Endothelial cell of umbilical vein (primary cell): ENCODE measurements around the gene NUDT14. TPM values are rescaled to one million over a fixed set of nuclear protein-coding genes. Genes with fewer than 3 reads are reported as not detected.

Experiments
- Bru-seq: library from RNA; stranded (reverse); fragments of 400-500 nt; gene quantifications from one replicate; lab custom pipeline; 2021; lab: Mats Ljungman, UMichigan
- BruChase-seq, 2 experiments: library from RNA; stranded (reverse); fragments of 400-500 nt; gene quantifications; one replicate each; lab custom pipeline; 2021; lab: Mats Ljungman, UMichigan
- BruUV-seq: library from RNA; stranded (reverse); fragments of 400-500 nt; replicated peaks from 2 replicates; lab custom pipeline; 2021; lab: Mats Ljungman, UMichigan
- CTCF ChIA-PET: fragments of 300-600, 350-600 bp; sonication (Branson Sonifier 250); formaldehyde crosslinking; loops from one replicate; lab custom pipeline; 2021; ENCODE audit warnings: antibody characterized with exemption, inconsistent platforms; lab: Charles Lee
- POLR2A ChIA-PET: fragments of 300-600, 350-600 bp; sonication (Branson Sonifier 250); formaldehyde crosslinking; loops from one replicate; lab custom pipeline; 2021; ENCODE audit warnings: antibody characterized with exemption, inconsistent platforms; lab: Charles Lee
- DNase-seq: peaks from one replicate; pipeline ENCODE4 v3.0.0-alpha.2; 2011; ENCODE audit warnings: low read depth, low spot score
- FAIRE-seq: peaks from 2 replicates; lab custom pipeline; 2011; peaks lifted over from hg19 to GRCh38; lab: Jason Lieb, UNC
- H2AFZ ChIP-seq: 2 replicates; pipeline ENCODE4 v1.6.0; 2012; ENCODE audit warnings: low read depth, low read length, control low read depth, inconsistent platforms
- H3K27ac ChIP-seq: 2 replicates; pipeline ENCODE4 v1.5.1; 2011; ENCODE audit warnings: low read depth, mild to moderate bottlenecking, control low read depth, low read length, moderate library complexity; ENCODE audit not compliant: insufficient read depth
- H3K27me3 ChIP-seq, 2 experiments: 2 replicates each; pipeline versions ENCODE4 v1.6.0 to v1.6.1; 2011; ENCODE audit warnings: low read length in 2 of 2, mixed read lengths in 1 of 2; ENCODE audit not compliant: control insufficient read depth in 2 of 2, insufficient read depth in 2 of 2
- H3K36me3 ChIP-seq, 2 experiments: 2 replicates in 1 of 2; 3 replicates in 1 of 2; pipeline ENCODE4 v1.5.1; 2011; ENCODE audit warnings: low read length in 2 of 2, mild to moderate bottlenecking in 1 of 2, moderate library complexity in 1 of 2; ENCODE audit not compliant: control insufficient read depth in 2 of 2, insufficient read depth in 2 of 2; ENCODE audit errors: extremely low read depth in 1 of 2
- H3K4me1 ChIP-seq: 3 replicates; pipeline ENCODE4 v1.5.1; 2011; ENCODE audit warnings: mild to moderate bottlenecking, low read length; ENCODE audit not compliant: control insufficient read depth, insufficient read depth; ENCODE audit errors: extremely low read depth
- H3K4me2 ChIP-seq: 2 replicates; pipeline ENCODE4 v1.6.1; 2011; ENCODE audit warnings: low read length, control low read depth, mixed read lengths; ENCODE audit not compliant: insufficient read depth
- H3K4me3 ChIP-seq, 3 experiments: fragments of 200-600 bp in 1 of 3; sonication (generic), shearing (Covaris generic) in 1 of 3; replicated peaks in 1 of 3; 2 replicates each; pipeline ENCODE4 v1.5.1; 2011 to 2016; ENCODE audit warnings: control low read depth in 3 of 3, low read length in 3 of 3, mild to moderate bottlenecking in 2 of 3, inconsistent platforms in 1 of 3, low read depth in 1 of 3, moderate library complexity in 1 of 3; ENCODE audit not compliant: insufficient read depth in 1 of 3
- H3K79me2 ChIP-seq: 2 replicates; pipeline ENCODE4 v1.6.0; 2012; ENCODE audit warnings: low read length, inconsistent platforms; ENCODE audit not compliant: control insufficient read depth, insufficient read depth
- H3K9ac ChIP-seq: replicated peaks from 2 replicates; pipeline ENCODE3; 2011; ENCODE audit warnings: low read length, control low read depth; ENCODE audit not compliant: insufficient read depth; ENCODE audit errors: extremely low read depth
- H3K9me1 ChIP-seq: replicated peaks from 3 replicates; pipeline ENCODE4 v1.6.0; 2011; ENCODE audit warnings: mild to moderate bottlenecking, low read length; ENCODE audit not compliant: control insufficient read depth, insufficient read depth; ENCODE audit errors: extremely low read depth
- H3K9me3 ChIP-seq: replicated peaks from 2 replicates; pipeline ENCODE4 v1.5.1; 2012; ENCODE audit warnings: low read length, inconsistent platforms; ENCODE audit not compliant: control insufficient read depth, insufficient read depth
- H4K20me1 ChIP-seq: replicated peaks from 2 replicates; pipeline ENCODE3; 2011; ENCODE audit warnings: mild to moderate bottlenecking, low read length; ENCODE audit not compliant: control insufficient read depth, insufficient read depth; ENCODE audit errors: extremely low read depth
- POLR2A ChIP-seq: IDR thresholded peaks from 2 replicates; pipeline ENCODE4 v1.6.1; 2012; ENCODE audit warnings: low read depth, mild to moderate bottlenecking, control low read depth, low read length
- POLR2AphosphoS5 ChIP-seq: IDR thresholded peaks from 2 replicates; pipeline ENCODE4 v1.6.1; 2012; ENCODE audit warnings: low read depth, mild to moderate bottlenecking, control low read depth, low read length, moderate library complexity; ENCODE audit not compliant: insufficient read depth
- dilution Hi-C: fragments of 300-500 bp; cut with MboI; formaldehyde crosslinking; loops from one replicate; pipeline ENCODE4 v1.15.0; 2019; ENCODE audit warnings: low sequenced_read_pairs; ENCODE audit not compliant: extremely low pct_ligation_motif_present
- intact Hi-C: fragments of 100-400 bp; cut with micrococcal nuclease; formaldehyde crosslinking; loops from one replicate; pipeline ENCODE4 v1.10.0; 2022
- long read RNA-seq: library from polyadenylated mRNA; stranded (forward); transcript quantifications from one replicate; pipeline ENCODE4 v2.0.0, GENCODE V29; 2021
- polyA minus RNA-seq, 3 experiments: library from RNA; depleted of rRNA, polyadenylated mRNA; stranded (reverse); fragments of >200 nt; gene quantifications; 1 replicate in 1 of 3; 2 replicates in 2 of 3; pipeline ENCODE4 v1.2.3, GENCODE V29; 2011
- polyA plus RNA-seq, 4 experiments: library from polyadenylated mRNA; depleted of rRNA in 3 of 4; stranded (reverse) in 3 of 4; unstranded in 1 of 4; fragments of >200 nt; gene quantifications; 2 replicates each; pipeline versions ENCODE4 v1.2.1 to v1.2.3, GENCODE V29; 2011 to 2012; ENCODE audit warnings: missing spikeins in 1 of 4
- total RNA-seq: library from RNA; stranded (reverse); gene quantifications from 2 replicates; pipeline ENCODE4 v1.2.3, GENCODE V29; 2021
- TF ChIP-seq, protein P1 (sequence below): IDR thresholded peaks from 2 replicates; pipeline ENCODE4 v1.6.1; 2011; ENCODE audit not compliant: insufficient read depth, insufficient read length

Gene NUDT14
- total RNA-seq (97.7 and 104 TPM in 2 replicates), polyA plus RNA-seq (103 and 129 TPM in 2 replicates), polyA minus RNA-seq (21.2 and 26.4 TPM in 2 replicates), Bru-seq, nascent RNA (percentile 56 among the genes with signal in this experiment), BruChase-seq, experiment 1, labeled RNA remaining after a 6-hour chase (percentile 94 among the genes with signal in this experiment), BruChase-seq, experiment 2, labeled RNA remaining after a 2-hour chase (percentile 86 among the genes with signal in this experiment)
- 45.7 and 71.1 TPM in 2 replicates for polyA plus RNA-seq (2011; cell fraction: cytosol; rRNA removed)
- polyA plus RNA-seq (2011; cell fraction: nucleus; rRNA removed), result 62.8 and 71.6 TPM in 2 replicates
- 34.7 and 54.2 TPM in 2 replicates for polyA plus RNA-seq (2012)
- polyA minus RNA-seq (2011; cell fraction: cytosol; rRNA and poly(A)+ RNA removed), result 9.2 TPM
- 15.2 and 25.5 TPM in 2 replicates for polyA minus RNA-seq (2011; cell fraction: nucleus; rRNA and poly(A)+ RNA removed)
- long read RNA-seq, transcript NUDT14-202 (5 exons, 845 nt), result major isoform, 114 of 141 reads
- long read RNA-seq, partial matches to known transcripts, result 7 of 141 reads
- long read RNA-seq, other reads (novel, unspliced or antisense), result 18 of 141 reads

DNA sequence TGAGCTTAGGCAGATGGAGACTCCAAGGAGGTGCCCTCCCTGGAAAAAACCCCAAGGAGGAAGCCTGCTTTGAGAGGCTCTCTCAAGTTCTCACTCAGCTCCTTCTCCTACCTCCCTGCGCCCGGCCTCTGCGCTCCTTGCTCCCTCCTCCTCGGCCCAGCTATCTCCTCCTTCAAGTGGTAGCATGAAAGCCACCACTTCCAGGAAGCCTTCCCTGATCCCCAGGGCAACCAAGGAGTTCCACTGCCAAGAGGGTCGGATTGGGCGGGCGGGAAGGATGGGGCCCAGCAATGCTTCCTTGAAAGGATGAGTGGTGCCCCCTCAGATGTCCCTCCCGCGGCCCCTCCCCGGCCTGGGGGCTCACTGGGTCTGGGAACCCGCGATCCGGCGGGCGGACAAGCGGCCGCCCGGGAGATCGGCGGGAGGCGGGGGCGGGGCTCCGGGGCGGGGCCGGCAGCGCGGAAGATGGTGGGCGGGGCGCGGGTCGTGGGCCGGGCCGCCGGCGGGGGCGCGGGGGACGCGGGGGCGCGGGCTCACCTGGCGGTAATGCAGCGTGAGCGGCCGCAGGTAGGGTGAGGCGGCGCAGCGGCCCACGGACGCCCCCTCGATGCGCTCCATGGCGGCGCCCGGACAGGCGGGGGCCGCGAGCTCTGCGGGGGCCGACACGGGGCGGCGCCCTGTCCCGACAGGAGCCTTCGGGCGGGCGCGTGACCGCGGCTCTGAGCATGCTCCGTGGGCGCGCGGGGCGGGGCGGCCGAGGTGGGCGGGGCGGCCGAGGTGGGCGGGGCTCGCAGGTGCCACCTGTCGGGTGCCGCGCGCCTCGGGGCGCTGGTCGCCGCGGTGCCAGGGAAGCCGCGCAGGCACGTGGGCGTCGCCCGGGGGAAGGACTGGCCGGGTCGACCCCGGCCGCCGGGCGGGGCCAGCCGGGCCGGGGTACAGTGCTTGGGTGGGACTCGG, at the start of gene NUDT14:
Gene NUDT14 (minus strand): TSS at position 721 of the 957 bp plus-strand sequence. CDS start 103 bp downstream, at position 618.
- no peaks in the 10 kb centered on the region for H3K27me3 ChIP-seq
- POLR2A ChIA-PET, result no interaction called here
- peak within 1 kb of the TSS; percentile 41 for H2AFZ ChIP-seq
- DNase-seq (peak; percentile 57), FAIRE-seq (peak; percentile 76)
- TF ChIP-seq POLR2A, result peak; percentile 49
- peak; percentile 71 for TF ChIP-seq POLR2AphosphoS5
- TF ChIP-seq, protein P1, sequence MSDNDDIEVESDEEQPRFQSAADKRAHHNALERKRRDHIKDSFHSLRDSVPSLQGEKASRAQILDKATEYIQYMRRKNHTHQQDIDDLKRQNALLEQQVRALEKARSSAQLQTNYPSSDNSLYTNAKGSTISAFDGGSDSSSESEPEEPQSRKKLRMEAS, result no peak
- H3K9me3 ChIP-seq, result no peaks in the 10 kb centered on the region
- no peaks in the 10 kb centered on the region for H3K9me1 ChIP-seq
- no peaks in the 10 kb centered on the region for H4K20me1 ChIP-seq
- peak within 1 kb of the TSS; percentile 54 for H3K9ac ChIP-seq
- dilution Hi-C loops (no loop called here), intact Hi-C loops (no loop called here)
- BruUV-seq, result TSS peak; percentile 42
- H3K4me1 ChIP-seq, result peaks cover 19% of the 10 kb centered on the region
- no peaks in the 10 kb centered on the region for H3K79me2 ChIP-seq
- no peaks in the 10 kb centered on the region for H3K36me3 ChIP-seq
- peak within 1 kb of the TSS; percentile 20 to 65 (median 53) for H3K4me3 ChIP-seq
- CTCF ChIA-PET, result interaction anchor here (1.0 to 3.8 kb wide), 9 partner anchors 9 to 309 kb away, joined by 3 to 31 read pairs (median 5); partner anchors contain the start of gene JAG2
- H3K27ac ChIP-seq, result no peak within 1 kb of the TSS
- H3K4me2 ChIP-seq, result peak within 1 kb of the TSS; percentile 57
